Uterus (tissue), 2 donors: Measurements from ENCODE around the gene MYBPC1.

Source experiments
- POLR2A ChIP-seq, 2 donors: fragments of 450-650 bp; IDR thresholded peaks; one replicate each; pipeline ENCODE4 v1.6.1; 2016; ENCODE audit warnings: antibody characterized with exemption in 2 of 2, mild to moderate bottlenecking in 1 of 2, moderate library complexity in 1 of 2
- TF ChIP-seq, protein P1 (sequence below), 4 experiments: fragments of 200-600 bp in 2 of 4; fragments of 450-650 bp in 2 of 4; sonication (generic) in 2 of 4; IDR thresholded peaks; one replicate each; pipeline ENCODE4 v1.5.1; 2016 to 2019; ENCODE audit warnings: antibody characterized with exemption in 4 of 4, mild to moderate bottlenecking in 2 of 4, moderate library complexity in 1 of 4

DNA sequence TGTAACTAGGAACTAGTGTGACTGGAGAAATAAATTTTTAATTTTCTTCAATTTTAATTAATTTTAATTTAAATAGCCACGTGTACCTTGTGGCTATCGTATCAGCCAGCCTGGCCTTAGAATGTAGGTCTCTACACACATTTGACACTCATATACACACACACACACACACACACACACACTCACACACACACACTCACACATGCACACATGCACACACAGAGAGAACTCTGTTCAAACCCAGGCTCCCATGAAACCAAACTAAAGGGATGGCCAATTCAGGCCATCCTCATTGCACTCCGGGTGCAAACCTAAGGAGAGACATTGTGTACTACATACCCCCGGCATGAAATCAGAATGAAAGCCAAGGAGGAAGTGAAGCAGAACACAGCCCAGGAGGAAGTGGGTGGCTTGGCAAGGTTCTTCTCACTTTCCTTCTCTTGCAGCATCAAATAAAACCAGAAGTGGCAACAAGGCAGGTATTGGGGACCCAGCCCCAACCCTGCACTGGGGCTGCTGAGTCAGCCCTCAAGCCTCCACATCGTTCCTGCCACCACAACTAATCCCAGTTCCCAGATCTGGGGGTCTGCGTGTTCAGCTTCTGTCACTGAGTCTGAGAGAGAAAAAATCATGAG is 76.5 kb downstream of the MYBPC1 start:
- TF ChIP-seq, protein P1, sequence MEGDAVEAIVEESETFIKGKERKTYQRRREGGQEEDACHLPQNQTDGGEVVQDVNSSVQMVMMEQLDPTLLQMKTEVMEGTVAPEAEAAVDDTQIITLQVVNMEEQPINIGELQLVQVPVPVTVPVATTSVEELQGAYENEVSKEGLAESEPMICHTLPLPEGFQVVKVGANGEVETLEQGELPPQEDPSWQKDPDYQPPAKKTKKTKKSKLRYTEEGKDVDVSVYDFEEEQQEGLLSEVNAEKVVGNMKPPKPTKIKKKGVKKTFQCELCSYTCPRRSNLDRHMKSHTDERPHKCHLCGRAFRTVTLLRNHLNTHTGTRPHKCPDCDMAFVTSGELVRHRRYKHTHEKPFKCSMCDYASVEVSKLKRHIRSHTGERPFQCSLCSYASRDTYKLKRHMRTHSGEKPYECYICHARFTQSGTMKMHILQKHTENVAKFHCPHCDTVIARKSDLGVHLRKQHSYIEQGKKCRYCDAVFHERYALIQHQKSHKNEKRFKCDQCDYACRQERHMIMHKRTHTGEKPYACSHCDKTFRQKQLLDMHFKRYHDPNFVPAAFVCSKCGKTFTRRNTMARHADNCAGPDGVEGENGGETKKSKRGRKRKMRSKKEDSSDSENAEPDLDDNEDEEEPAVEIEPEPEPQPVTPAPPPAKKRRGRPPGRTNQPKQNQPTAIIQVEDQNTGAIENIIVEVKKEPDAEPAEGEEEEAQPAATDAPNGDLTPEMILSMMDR (IDR thresholded peaks at IDR 0.05), result no peak
- TF ChIP-seq POLR2A (IDR thresholded peaks at IDR 0.05), result no peak
